Thoracic aorta (tissue), 2 donors: ENCODE measurements around the gene SNX5. TPM values are rescaled to one million over a fixed set of nuclear protein-coding genes. Genes with fewer than 3 reads are reported as not detected.

ENCODE experiments used
- ATAC-seq: fragments of 150-250 bp; one replicate; pipeline ENCODE4 v1.8.0; 2017; ENCODE audit warnings: low read depth; ENCODE audit not compliant: insufficient number of reproducible peaks, low FRiP score
- DNase-seq: peaks from one replicate; pipeline ENCODE4 v3.0.0-alpha.2; 2020; ENCODE audit warnings: low spot score
- H3K27ac ChIP-seq, 2 donors: fragments of 200-600 bp; sonication (generic); 1 replicate in 1 of 2; 2 replicates in 1 of 2; pipeline ENCODE4 v1.5.1; 2016; ENCODE audit warnings: mild to moderate bottlenecking in 2 of 2, moderate library complexity in 2 of 2
- H3K27me3 ChIP-seq: fragments of 200-600 bp; sonication (generic); replicated peaks from 2 replicates; pipeline ENCODE4 v1.6.0; 2016; ENCODE audit warnings: mild to moderate bottlenecking; ENCODE audit not compliant: insufficient read depth
- H3K36me3 ChIP-seq: fragments of 200-600 bp; sonication (generic); one replicate; pipeline ENCODE4 v1.5.1; 2016
- H3K4me1 ChIP-seq, 2 donors: fragments of 200-600 bp; sonication (generic); 1 replicate in 1 of 2; 2 replicates in 1 of 2; pipeline versions ENCODE4 v1.5.1 to v1.6.0; 2016; ENCODE audit warnings: low read depth in 2 of 2, mild to moderate bottlenecking in 1 of 2; ENCODE audit not compliant: control insufficient read depth in 1 of 2
- H3K4me3 ChIP-seq: fragments of 200-600 bp; sonication (generic); 2 replicates; pipeline ENCODE4 v1.5.1; 2016; ENCODE audit warnings: mild to moderate bottlenecking
- H3K9me3 ChIP-seq: fragments of 200-600 bp; sonication (generic); 2 replicates; pipeline ENCODE4 v1.5.1; 2016
- CTCF ChIP-seq: fragments of 200-600 bp; sonication (generic); IDR thresholded peaks from one replicate; pipeline ENCODE4 v1.5.1; 2019; ENCODE audit warnings: antibody characterized with exemption
- total RNA-seq, 2 donors: library from RNA; depleted of rRNA; stranded (reverse); fragments of >200 nt; gene quantifications; one replicate each; pipeline versions ENCODE4 v1.1.0 to v1.2.3, GENCODE V29; 2016

SNX5 gene
- total RNA-seq, 2 donors from 2014 or later, result 63.0 to 112 TPM

- ATAC-seq (no peak), DNase-seq (no peak)
- no peaks in the 10 kb centered on the region for H3K27me3 ChIP-seq
- no peak for TF ChIP-seq CTCF
- H3K4me3 ChIP-seq, result no peak overlapping the region
- H3K27ac ChIP-seq, result no peak overlapping the region
- no peaks in the 10 kb centered on the region for H3K9me3 ChIP-seq
- peaks cover 50% of the 10 kb centered on the region for H3K36me3 ChIP-seq
- H3K4me1 ChIP-seq, result peaks cover 4 to 12% of the 10 kb centered on the region in 2 donors
Measured at GRCh38 chr20:17943343-17943742, 25.3 kb downstream of the SNX5 start.

- H3K4me3 ChIP-seq, result no peak overlapping the region
- no peak overlapping the region for H3K27ac ChIP-seq
- DNase-seq, result no peak
- peaks cover 36% of the 10 kb centered on the region for H3K36me3 ChIP-seq
- no peaks in the 10 kb centered on the region for H3K9me3 ChIP-seq
- H3K4me1 ChIP-seq, result peaks cover 12 to 27% of the 10 kb centered on the region in 2 donors
- no peak for ATAC-seq
- TF ChIP-seq CTCF, result no peak
- H3K27me3 ChIP-seq, result no peaks in the 10 kb centered on the region
Measured at GRCh38 chr20:17941826-17942196, 26.8 kb downstream of the SNX5 start.

GRCh38 chr20:17941087-17941825, 27.3 kb downstream of the SNX5 start:
- no peak for TF ChIP-seq CTCF
- ATAC-seq (no peak), DNase-seq (no peak)
- Histone ChIP-seq H3K27ac (no peak overlapping the region), H3K9me3 (no peaks in the 10 kb centered on the region), H3K4me1 (peaks cover 17 to 33% of the 10 kb centered on the region in 2 donors), H3K4me3 (no peak overlapping the region), H3K36me3 (peaks cover 31% of the 10 kb centered on the region), H3K27me3 (no peaks in the 10 kb centered on the region)

- no peak for DNase-seq
- Histone ChIP-seq H3K4me3 (no peak overlapping the region), H3K27ac (no peak overlapping the region), H3K9me3 (no peaks in the 10 kb centered on the region), H3K36me3 (peaks cover 28% of the 10 kb centered on the region), H3K27me3 (no peaks in the 10 kb centered on the region), H3K4me1 (peaks cover 21 to 41% of the 10 kb centered on the region in 2 donors)
- ATAC-seq, result no peak
- TF ChIP-seq CTCF, result no peak
Measured at GRCh38 chr20:17940224-17940971, 28.2 kb downstream of the SNX5 start.

- ATAC-seq, result no peak
- no peak for TF ChIP-seq CTCF
- H3K4me1 ChIP-seq, result peaks cover 21 to 41% of the 10 kb centered on the region in 2 donors
- no peak overlapping the region for H3K4me3 ChIP-seq
- H3K27me3 ChIP-seq, result no peaks in the 10 kb centered on the region
- no peak for DNase-seq
- no peaks in the 10 kb centered on the region for H3K9me3 ChIP-seq
- peaks cover 24% of the 10 kb centered on the region for H3K36me3 ChIP-seq
- no peak overlapping the region for H3K27ac ChIP-seq
Measured at GRCh38 chr20:17939622-17940223, 28.9 kb downstream of the SNX5 start.
